ENCODE measurements around the gene DDX10.

The DDX10 gene

DNA sequence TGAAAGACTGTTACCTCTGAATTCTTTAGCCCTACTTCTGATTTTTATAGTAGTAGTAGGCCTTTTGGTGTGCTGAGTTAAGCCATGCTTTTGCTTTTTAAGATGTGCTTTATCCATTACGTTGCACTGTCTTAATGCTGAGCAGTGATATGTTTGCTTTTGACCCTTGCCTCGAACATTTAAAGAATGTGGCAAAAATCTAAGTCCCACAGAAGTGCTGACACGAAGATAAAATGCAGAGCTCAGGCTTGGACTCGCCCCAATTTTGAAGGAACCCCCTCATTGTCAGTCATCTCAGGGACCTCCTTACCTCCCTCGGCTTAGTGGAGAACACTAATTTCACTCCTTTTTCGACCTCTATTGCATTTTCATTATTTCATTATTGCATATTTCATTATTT, 272.9 kb downstream of the DDX10 start:
- TF ChIP-seq ZBTB7A (IDR thresholded peaks at IDR 0.05; ENCODE audit: low read depth) (no peak), CEBPB (IDR thresholded peaks at IDR 0.05) (no peak), MAX (IDR thresholded peaks at IDR 0.05) (no peak), TAF1 (IDR thresholded peaks at IDR 0.05; ENCODE audit: low read depth) (no peak), NFIC (IDR thresholded peaks at IDR 0.05) (no peak), EP300 (IDR thresholded peaks at IDR 0.05; ENCODE audit: borderline replicate concordance) (no peak), RAD21 (IDR thresholded peaks at IDR 0.05; ENCODE audit: low read depth) (no peak)

GRCh38 chr11:108938604-108939003, 273.7 kb downstream of the DDX10 start:
- TF ChIP-seq, protein P1, sequence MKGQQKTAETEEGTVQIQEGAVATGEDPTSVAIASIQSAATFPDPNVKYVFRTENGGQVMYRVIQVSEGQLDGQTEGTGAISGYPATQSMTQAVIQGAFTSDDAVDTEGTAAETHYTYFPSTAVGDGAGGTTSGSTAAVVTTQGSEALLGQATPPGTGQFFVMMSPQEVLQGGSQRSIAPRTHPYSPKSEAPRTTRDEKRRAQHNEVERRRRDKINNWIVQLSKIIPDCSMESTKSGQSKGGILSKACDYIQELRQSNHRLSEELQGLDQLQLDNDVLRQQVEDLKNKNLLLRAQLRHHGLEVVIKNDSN (IDR thresholded peaks at IDR 0.05): no peak
- TF ChIP-seq RAD21 (IDR thresholded peaks at IDR 0.05; ENCODE audit: low read depth): no peak
- TF ChIP-seq TAF1 (IDR thresholded peaks at IDR 0.05; ENCODE audit: low read depth): no peak
- TF ChIP-seq TCF12 (IDR thresholded peaks at IDR 0.05; ENCODE audit: low read depth): no peak
- TF ChIP-seq ZBTB7A (IDR thresholded peaks at IDR 0.05; ENCODE audit: low read depth): no peak
- no peak for TF ChIP-seq FOXM1 (IDR thresholded peaks at IDR 0.05; ENCODE audit: borderline replicate concordance, low read depth)
- TF ChIP-seq CEBPB (IDR thresholded peaks at IDR 0.05): no peak
- no peak for TF ChIP-seq CREB1 (IDR thresholded peaks at IDR 0.05; ENCODE audit: low read depth)

- TF ChIP-seq ZBTB7A (IDR thresholded peaks at IDR 0.05; ENCODE audit: low read depth): no peak
- TF ChIP-seq FOXM1 (IDR thresholded peaks at IDR 0.05; ENCODE audit: borderline replicate concordance, low read depth): no peak
- TF ChIP-seq CREB1 (IDR thresholded peaks at IDR 0.05; ENCODE audit: low read depth): no peak
- no peak for TF ChIP-seq EP300 (IDR thresholded peaks at IDR 0.05; ENCODE audit: borderline replicate concordance)
- no peak for TF ChIP-seq CEBPB (IDR thresholded peaks at IDR 0.05)
- TF ChIP-seq TEAD4 (IDR thresholded peaks at IDR 0.05): no peak
- no peak for TF ChIP-seq REST (IDR thresholded peaks at IDR 0.05; ENCODE audit: low read depth)
- TF ChIP-seq RAD21 (IDR thresholded peaks at IDR 0.05; ENCODE audit: low read depth): no peak
- TF ChIP-seq MAX (IDR thresholded peaks at IDR 0.05): no peak
- TF ChIP-seq, protein P1 (IDR thresholded peaks at IDR 0.05): no peak
- no peak for TF ChIP-seq TCF12 (IDR thresholded peaks at IDR 0.05; ENCODE audit: low read depth)
- no peak for TF ChIP-seq TAF1 (IDR thresholded peaks at IDR 0.05; ENCODE audit: low read depth)
- TF ChIP-seq NFIC (IDR thresholded peaks at IDR 0.05): no peak
- no peak for TF ChIP-seq EGR1 (IDR thresholded peaks at IDR 0.05)
- TF ChIP-seq YY1 (IDR thresholded peaks at IDR 0.05; ENCODE audit: low read depth): no peak
Observed at GRCh38 chr11:108939135-108939534, 274.3 kb downstream of the DDX10 start.

DNA sequence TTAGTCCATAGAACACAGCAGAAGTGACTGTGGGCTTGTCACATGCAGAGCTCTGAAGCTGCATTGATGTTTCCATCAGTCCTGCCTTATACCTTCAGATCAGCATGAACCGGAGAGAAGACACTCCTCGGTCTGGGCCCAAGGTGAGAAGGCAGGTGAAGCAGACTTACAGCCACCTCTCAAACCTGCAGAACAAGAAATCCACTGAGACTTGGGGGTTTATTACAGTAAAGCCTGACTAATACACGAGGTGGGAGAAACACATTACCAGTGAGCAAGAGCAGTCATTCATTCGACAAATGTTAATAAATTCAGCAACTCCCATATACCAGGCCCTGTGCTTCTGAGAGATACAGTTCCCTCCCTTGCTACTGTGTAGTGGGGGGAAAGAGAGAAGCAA, 279.0 kb downstream of the DDX10 start:
- TF ChIP-seq, protein P1 (IDR thresholded peaks at IDR 0.05): no peak
- no peak for TF ChIP-seq TCF12 (IDR thresholded peaks at IDR 0.05; ENCODE audit: low read depth)
- no peak for TF ChIP-seq RAD21 (IDR thresholded peaks at IDR 0.05; ENCODE audit: low read depth)

DNA sequence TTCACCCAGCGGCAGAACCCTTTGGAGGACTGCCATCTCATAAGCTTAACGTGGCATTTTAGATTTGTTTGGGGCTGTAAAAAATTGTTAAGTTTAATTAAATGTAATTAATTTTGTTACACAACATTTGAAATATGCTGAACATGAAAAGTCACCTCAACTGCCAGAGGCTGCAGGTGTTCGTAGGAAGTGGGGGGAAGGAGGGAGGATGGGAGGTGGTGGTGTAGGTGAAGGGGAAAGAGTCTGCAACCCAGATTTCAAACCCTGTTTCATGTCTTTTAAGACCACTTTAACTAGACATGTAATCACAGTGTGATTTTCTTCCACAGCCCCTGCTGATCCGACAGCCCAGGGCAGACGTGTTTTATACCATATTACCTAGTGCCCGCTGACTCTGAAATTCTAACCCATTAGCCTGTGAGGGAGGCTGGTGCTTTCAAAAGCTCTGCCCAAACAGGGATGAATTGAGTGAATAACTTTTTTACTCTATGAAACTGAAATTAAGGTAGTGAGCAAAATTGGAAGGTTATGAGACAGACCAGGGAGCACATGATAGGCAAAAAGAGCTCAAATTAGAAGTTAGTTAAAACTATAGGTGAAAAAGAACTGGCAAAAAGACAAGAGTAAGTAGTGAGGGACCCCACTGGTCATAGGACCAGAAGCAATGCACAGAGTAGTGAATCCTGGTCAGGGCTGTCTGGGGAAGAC, 279.8 kb downstream of the DDX10 start:
- TF ChIP-seq RAD21 (IDR thresholded peaks at IDR 0.05; ENCODE audit: low read depth) (no peak), TCF12 (IDR thresholded peaks at IDR 0.05; ENCODE audit: low read depth) (no peak), FOXM1 (IDR thresholded peaks at IDR 0.05; ENCODE audit: borderline replicate concordance, low read depth) (no peak), TEAD4 (IDR thresholded peaks at IDR 0.05) (no peak), YY1 (IDR thresholded peaks at IDR 0.05; ENCODE audit: low read depth) (no peak)

- TF ChIP-seq REST (IDR thresholded peaks at IDR 0.05; ENCODE audit: low read depth) (no peak), TEAD4 (IDR thresholded peaks at IDR 0.05) (no peak), YY1 (IDR thresholded peaks at IDR 0.05; ENCODE audit: low read depth) (no peak), TCF12 (IDR thresholded peaks at IDR 0.05; ENCODE audit: low read depth) (no peak), EP300 (IDR thresholded peaks at IDR 0.05; ENCODE audit: borderline replicate concordance) (no peak), RAD21 (IDR thresholded peaks at IDR 0.05; ENCODE audit: low read depth) (no peak)
- TF ChIP-seq, protein P1 (IDR thresholded peaks at IDR 0.05): no peak
Observed at GRCh38 chr11:108945341-108945740, 280.5 kb downstream of the DDX10 start.
